GM18909 (cell line): ENCODE measurements around the gene NXPH4.
A peak's percentile ranks its signal among the peaks of the same experiment; 100 is the strongest.

ENCODE experiments used
- ATAC-seq: cut with Tn5 transposase; IDR thresholded peaks from one replicate; pipeline ENCODE4 v1.9.1; 2021; ENCODE audit warnings: mild to moderate bottlenecking; ENCODE audit not compliant: unreplicated experiment, poor library complexity

Gene NXPH4

GRCh38 chr12:57201631-57202030 is 15.0 kb upstream of the NXPH4 start:
- no peak for ATAC-seq

GRCh38 chr12:57202321-57202720 is 14.3 kb upstream of the NXPH4 start:
- ATAC-seq: no peak

DNA sequence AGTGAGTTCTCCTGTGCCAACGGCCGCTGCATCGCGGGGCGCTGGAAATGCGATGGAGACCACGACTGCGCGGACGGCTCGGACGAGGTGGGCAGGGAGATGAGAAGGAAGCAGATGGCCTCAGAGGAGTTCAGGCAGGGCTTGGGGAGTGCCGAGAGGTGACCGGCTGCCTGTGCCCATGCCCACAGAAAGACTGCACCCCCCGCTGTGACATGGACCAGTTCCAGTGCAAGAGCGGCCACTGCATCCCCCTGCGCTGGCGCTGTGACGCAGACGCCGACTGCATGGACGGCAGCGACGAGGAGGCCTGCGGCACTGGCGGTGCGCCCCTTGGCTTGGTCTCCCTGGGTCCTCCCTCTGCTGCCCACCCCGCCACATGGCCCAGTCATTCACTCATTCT is 13.4 kb upstream of the NXPH4 start:
- no peak for ATAC-seq

- no peak for ATAC-seq
Measured at GRCh38 chr12:57203791-57204190, 12.8 kb upstream of the NXPH4 start.

DNA sequence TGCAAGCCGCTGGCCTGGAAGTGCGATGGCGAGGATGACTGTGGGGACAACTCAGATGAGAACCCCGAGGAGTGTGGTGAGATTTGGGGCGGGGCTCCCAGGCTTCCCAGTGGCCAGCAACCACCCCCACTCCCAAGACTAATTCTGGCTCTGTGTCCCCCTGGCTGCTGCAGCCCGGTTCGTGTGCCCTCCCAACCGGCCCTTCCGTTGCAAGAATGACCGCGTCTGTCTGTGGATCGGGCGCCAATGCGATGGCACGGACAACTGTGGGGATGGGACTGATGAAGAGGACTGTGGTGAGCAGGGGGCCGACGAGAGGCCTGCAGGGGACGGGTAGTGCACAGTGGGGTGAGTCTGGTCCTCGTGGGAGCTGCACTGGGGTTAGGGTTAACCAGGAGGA is 12.1 kb upstream of the NXPH4 start:
- ATAC-seq: no peak

- ATAC-seq: no peak
Measured at GRCh38 chr12:57205186-57205585, 11.4 kb upstream of the NXPH4 start.

DNA sequence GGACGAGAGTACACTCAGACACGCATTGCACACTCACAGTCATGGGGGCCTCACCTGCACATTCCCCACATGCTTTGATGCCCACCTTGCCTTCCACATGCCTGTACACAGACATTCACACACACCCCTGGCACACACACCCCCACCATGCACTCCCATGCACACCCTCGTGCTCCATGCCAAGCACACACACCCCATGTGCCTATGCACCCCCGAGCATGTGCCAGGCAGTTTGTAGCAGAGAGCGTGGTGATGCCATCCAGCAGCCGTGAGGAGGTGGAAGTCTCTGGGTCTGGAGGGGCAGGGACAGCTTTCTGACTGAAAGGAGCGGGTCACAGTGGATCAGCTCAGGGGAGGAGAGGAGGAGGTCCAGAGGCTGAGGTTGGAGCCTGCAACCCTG is 10.7 kb upstream of the NXPH4 start:
- no peak for ATAC-seq

- ATAC-seq: no peak
Measured at GRCh38 chr12:57207731-57208630, 8.6 kb upstream of the NXPH4 start.

DNA sequence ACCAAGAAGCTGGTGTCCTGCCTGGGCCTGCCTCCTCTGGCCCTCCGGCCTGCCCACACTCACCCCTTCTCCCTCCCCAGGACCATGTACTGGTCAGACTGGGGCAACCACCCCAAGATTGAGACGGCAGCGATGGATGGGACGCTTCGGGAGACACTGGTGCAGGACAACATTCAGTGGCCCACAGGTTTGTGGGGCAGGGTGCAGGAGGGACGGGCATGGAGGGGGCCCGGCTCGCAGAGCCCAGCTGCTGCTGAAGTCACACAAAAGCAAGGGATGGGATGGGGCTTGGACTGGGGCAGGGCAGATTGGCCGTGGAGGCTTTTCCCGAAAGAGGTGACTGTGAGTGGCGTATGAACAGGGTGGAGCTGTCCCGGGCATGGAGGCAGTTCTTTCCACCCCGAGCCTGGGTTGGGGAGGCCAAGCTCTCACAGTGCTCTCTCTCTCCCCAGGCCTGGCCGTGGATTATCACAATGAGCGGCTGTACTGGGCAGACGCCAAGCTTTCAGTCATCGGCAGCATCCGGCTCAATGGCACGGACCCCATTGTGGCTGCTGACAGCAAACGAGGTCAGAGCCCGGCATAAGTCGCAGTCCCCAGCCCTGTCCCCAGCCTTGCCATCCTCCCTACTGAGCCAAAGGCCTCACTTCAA is 7.8 kb upstream of the NXPH4 start:
- ATAC-seq: no peak

- ATAC-seq: no peak
Measured at GRCh38 chr12:57209916-57210315, 6.7 kb upstream of the NXPH4 start.

- no peak for ATAC-seq
Measured at GRCh38 chr12:57210461-57210860, 6.1 kb upstream of the NXPH4 start.

DNA sequence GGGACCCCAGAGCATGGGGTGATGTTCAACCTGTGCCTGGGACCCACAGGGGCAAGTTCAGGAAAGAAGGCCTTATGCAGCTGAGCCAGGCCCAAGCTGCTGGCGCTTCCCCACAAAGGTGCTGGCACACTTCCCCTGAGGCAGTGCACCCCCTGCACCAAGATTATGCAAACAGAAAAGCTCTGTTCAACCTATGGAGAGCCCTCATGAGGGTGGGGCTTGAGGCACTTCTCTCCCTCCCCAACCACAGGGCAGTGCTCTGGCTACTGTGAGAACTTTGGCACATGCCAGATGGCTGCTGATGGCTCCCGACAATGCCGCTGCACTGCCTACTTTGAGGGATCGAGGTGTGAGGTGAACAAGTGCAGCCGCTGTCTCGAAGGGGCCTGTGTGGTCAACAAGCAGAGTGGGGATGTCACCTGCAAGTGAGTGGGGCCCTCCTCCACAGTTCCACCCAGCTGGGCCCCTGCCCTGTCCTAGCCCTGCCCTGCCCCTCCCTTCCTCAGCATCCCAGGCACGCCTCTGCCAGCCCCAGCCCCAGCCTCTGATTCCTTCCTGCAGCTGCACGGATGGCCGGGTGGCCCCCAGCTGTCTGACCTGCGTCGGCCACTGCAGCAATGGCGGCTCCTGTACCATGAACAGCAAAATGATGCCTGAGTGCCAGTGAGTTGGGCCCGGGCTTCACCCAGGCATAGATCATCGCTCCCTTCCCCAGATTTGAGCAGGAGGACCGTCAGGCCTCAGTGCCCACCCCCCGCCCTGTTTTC is 5.5 kb upstream of the NXPH4 start:
- no peak for ATAC-seq

- no peak for ATAC-seq
Measured at GRCh38 chr12:57211791-57212700, 4.5 kb upstream of the NXPH4 start.

- no peak for ATAC-seq
Measured at GRCh38 chr12:57212701-57213057, 3.9 kb upstream of the NXPH4 start.

- no peak for ATAC-seq
Measured at GRCh38 chr12:57213058-57213715, 3.4 kb upstream of the NXPH4 start.

GRCh38 chr12:57213763-57214397 is 2.7 kb upstream of the NXPH4 start:
- ATAC-seq: no peak

GRCh38 chr12:57214398-57214781 is 2.2 kb upstream of the NXPH4 start:
- ATAC-seq: peak; percentile 43

DNA sequence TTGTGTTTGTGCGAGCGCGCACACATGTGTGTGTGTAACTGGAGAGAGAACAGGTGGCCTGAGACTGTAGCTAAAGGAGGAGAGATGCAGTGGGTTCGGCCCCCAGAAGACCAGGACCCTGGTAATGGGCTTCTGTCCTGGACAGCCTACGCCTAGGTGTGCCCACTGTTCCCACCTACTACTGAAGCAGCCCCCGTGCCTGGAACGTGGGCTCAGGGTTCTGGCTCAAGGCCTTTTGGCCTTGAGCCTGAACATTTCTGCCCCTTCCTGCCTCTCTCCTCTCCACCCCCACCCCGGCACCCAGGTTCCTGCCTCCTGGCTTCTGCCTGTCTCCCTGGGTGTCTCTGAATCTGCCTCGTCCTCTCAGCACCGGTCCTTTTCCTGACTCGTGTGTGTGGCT is 1.5 kb upstream of the NXPH4 start:
- ATAC-seq: no peak

GRCh38 chr12:57215668-57216013 is 953 bp upstream of the NXPH4 start:
- ATAC-seq: no peak
